HL-60 (cell line): ENCODE data around the gene TANGO6.

Source experiments
- DNase-seq, 2 experiments: peaks; one replicate each; pipeline ENCODE4 v3.0.0-alpha.2; 2010 to 2020; ENCODE audit warnings: low read depth in 1 of 2, low spot score in 1 of 2
- H3K27ac ChIP-seq: fragments of 250-450 bp; sonication (Bioruptor Pico); replicated peaks from 2 replicates; pipeline ENCODE4 v1.5.1; 2020; ENCODE audit warnings: mild to moderate bottlenecking, moderate library complexity
- H3K27me3 ChIP-seq: fragments of 250-450 bp; sonication (Bioruptor Pico); 2 replicates; pipeline ENCODE4 v1.5.1; 2021; ENCODE audit warnings: mild to moderate bottlenecking, moderate library complexity; ENCODE audit not compliant: insufficient read depth, poor library complexity, severe bottlenecking
- H3K4me3 ChIP-seq: replicated peaks from 2 replicates; pipeline ENCODE4 v1.5.1; 2011; ENCODE audit warnings: mild to moderate bottlenecking, control low read depth, low read length; ENCODE audit not compliant: insufficient read depth
- GABPA ChIP-seq: IDR thresholded peaks from 2 replicates; pipeline ENCODE4 v1.6.1; 2012; ENCODE audit warnings: low read depth
- POLR2AphosphoS5 ChIP-seq: IDR thresholded peaks from 2 replicates; pipeline ENCODE4 v1.6.1; 2012; ENCODE audit warnings: low read depth
- SPI1 ChIP-seq: IDR thresholded peaks from 2 replicates; pipeline ENCODE4 v1.6.1; 2012; ENCODE audit warnings: low read depth, mild to moderate bottlenecking, borderline replicate concordance
- TF ChIP-seq, protein P1 (sequence below): IDR thresholded peaks from one replicate; pipeline ENCODE4 v1.5.1; 2011; ENCODE audit warnings: low read length, control low read depth, inconsistent platforms; ENCODE audit not compliant: insufficient read depth
- TF ChIP-seq, protein P2 (sequence below): IDR thresholded peaks from 2 replicates; pipeline ENCODE4 v1.6.1; 2012; ENCODE audit warnings: low read depth; ENCODE audit not compliant: insufficient replicate concordance

The TANGO6 gene

DNA sequence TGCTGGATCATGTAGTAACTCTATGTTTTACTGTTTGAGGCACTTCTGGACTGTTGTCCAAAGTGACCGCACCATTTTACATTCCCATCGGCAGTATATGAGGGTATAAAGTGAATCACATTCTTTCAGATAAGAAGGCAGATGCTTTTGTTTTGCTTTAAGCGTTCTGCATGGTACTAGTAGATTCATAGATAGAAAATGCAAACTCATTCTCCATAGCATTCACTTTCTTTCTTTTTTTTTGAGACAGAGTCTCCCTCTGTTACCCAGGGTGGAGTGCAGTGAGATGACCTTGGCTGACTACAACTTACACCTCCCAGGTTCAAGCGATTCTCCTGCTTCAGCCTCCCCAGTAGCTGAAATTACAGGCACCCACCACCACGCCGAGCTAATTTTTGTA is 40.4 kb downstream of the TANGO6 start:
- no peak overlapping the region for H3K27ac ChIP-seq
- no peak for DNase-seq
- TF ChIP-seq, protein P1, sequence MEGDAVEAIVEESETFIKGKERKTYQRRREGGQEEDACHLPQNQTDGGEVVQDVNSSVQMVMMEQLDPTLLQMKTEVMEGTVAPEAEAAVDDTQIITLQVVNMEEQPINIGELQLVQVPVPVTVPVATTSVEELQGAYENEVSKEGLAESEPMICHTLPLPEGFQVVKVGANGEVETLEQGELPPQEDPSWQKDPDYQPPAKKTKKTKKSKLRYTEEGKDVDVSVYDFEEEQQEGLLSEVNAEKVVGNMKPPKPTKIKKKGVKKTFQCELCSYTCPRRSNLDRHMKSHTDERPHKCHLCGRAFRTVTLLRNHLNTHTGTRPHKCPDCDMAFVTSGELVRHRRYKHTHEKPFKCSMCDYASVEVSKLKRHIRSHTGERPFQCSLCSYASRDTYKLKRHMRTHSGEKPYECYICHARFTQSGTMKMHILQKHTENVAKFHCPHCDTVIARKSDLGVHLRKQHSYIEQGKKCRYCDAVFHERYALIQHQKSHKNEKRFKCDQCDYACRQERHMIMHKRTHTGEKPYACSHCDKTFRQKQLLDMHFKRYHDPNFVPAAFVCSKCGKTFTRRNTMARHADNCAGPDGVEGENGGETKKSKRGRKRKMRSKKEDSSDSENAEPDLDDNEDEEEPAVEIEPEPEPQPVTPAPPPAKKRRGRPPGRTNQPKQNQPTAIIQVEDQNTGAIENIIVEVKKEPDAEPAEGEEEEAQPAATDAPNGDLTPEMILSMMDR = no peak
- TF ChIP-seq POLR2AphosphoS5 (no peak), SPI1 (no peak), GABPA (no peak)
- TF ChIP-seq, protein P2, sequence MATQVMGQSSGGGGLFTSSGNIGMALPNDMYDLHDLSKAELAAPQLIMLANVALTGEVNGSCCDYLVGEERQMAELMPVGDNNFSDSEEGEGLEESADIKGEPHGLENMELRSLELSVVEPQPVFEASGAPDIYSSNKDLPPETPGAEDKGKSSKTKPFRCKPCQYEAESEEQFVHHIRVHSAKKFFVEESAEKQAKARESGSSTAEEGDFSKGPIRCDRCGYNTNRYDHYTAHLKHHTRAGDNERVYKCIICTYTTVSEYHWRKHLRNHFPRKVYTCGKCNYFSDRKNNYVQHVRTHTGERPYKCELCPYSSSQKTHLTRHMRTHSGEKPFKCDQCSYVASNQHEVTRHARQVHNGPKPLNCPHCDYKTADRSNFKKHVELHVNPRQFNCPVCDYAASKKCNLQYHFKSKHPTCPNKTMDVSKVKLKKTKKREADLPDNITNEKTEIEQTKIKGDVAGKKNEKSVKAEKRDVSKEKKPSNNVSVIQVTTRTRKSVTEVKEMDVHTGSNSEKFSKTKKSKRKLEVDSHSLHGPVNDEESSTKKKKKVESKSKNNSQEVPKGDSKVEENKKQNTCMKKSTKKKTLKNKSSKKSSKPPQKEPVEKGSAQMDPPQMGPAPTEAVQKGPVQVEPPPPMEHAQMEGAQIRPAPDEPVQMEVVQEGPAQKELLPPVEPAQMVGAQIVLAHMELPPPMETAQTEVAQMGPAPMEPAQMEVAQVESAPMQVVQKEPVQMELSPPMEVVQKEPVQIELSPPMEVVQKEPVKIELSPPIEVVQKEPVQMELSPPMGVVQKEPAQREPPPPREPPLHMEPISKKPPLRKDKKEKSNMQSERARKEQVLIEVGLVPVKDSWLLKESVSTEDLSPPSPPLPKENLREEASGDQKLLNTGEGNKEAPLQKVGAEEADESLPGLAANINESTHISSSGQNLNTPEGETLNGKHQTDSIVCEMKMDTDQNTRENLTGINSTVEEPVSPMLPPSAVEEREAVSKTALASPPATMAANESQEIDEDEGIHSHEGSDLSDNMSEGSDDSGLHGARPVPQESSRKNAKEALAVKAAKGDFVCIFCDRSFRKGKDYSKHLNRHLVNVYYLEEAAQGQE = no peak

DNA sequence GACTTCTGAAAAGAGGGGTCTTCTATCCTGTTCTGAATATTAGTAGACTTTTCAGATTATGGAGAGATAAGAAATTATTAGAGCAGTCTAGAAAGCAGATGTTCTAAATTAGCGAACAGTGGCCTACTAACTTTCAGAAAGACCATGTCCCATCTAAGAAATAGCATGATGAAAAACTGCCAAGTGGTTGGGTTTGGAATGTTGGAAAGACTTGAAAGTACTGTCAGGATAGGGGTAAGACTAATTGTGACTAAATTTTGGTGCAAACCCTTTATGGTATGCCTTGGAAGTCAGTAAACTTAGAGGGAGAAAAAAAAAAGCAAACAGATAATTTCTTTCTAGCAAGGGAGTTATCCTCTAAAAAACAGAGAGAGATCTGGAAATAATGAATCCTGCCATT is 41.1 kb downstream of the TANGO6 start:
- Histone ChIP-seq H3K4me3 (no peak overlapping the region), H3K27me3 (no peaks in the 10 kb centered on the region), H3K27ac (no peak overlapping the region)
- TF ChIP-seq, protein P1 = no peak
- TF ChIP-seq, protein P2 = no peak
- TF ChIP-seq GABPA (no peak), POLR2AphosphoS5 (no peak), SPI1 (no peak)
- DNase-seq = no peak

More for the DNA sequence above, 40.4 kb downstream of the TANGO6 start:
- no peak overlapping the region for H3K4me3 ChIP-seq
- no peaks in the 10 kb centered on the region for H3K27me3 ChIP-seq

DNA sequence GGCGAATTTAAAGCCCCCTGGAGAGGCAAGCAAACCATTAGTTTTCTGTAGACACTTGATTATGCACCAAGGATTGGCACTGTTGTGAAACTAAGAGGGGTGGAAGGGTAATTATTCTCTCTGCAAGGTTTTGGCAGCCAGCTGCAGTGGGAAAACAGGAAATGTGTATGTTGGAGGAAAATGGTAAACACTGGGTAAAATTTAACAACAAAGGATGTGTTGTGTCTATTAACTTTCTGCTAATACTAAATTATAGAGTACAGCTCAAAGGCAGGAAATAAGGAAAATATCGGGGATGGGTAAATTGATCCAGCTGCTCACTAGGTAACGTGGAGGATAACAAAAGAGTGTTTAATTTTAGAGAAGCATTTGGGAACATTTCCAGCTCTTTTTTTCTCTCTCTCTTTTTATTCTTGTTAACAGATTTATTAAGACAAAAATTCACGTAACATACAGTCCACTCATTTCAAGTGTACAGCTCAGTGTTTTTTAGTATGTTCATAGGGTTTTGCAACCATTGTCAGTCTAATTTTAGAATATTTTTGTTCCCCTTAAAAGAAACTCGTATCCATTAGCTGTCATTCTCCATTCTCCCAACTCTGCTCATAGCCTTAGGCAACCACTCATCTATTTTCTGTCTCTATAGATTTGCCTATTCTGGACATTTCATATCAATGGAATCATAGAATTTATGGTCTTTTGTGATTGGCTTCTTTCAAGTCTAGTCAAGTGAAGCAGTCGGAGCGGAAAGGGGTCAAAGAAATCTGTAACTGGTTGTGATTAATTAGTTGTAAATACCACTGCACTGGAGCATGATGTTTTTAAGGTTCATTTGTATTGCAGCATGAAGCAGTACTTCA is 41.8 kb downstream of the TANGO6 start:
- TF ChIP-seq GABPA (no peak), SPI1 (no peak), POLR2AphosphoS5 (no peak)
- TF ChIP-seq, protein P2 = no peak
- TF ChIP-seq, protein P1 = no peak
- Histone ChIP-seq H3K27ac (no peak overlapping the region), H3K27me3 (no peaks in the 10 kb centered on the region), H3K4me3 (no peak overlapping the region)
- DNase-seq = no peak
